Bronchial epithelial cell (primary cell): ENCODE data around the gene MLLT6. TPM values are rescaled to one million over a fixed set of nuclear protein-coding genes. Genes with fewer than 3 reads are reported as not detected.

ENCODE experiments used
- DNase-seq: peaks from one replicate; pipeline ENCODE4 v3.0.0-alpha.2; 2010; ENCODE audit warnings: low read depth
- FAIRE-seq: peaks from 2 replicates; lab custom pipeline; 2011; peaks lifted over from hg19 to GRCh38; lab: Jason Lieb, UNC
- H3K27me3 ChIP-seq: 2 replicates; pipeline ENCODE4 v1.5.1; 2011; ENCODE audit warnings: low read length; ENCODE audit not compliant: control insufficient read depth, insufficient read depth
- H3K36me3 ChIP-seq: 2 replicates; pipeline ENCODE4 v1.5.1; 2011; ENCODE audit warnings: low read length; ENCODE audit not compliant: control insufficient read depth, insufficient read depth
- H3K4me3 ChIP-seq: 2 replicates; pipeline ENCODE4 v1.5.1; 2011; ENCODE audit warnings: mild to moderate bottlenecking, low read depth, low read length, control low read depth
- total RNA-seq: library from RNA; depleted of rRNA; stranded (reverse); fragments of >200 nt; gene quantifications from 2 replicates; pipeline ENCODE4 v1.2.1, GENCODE V29; 2014
- TF ChIP-seq, protein P1 (sequence below): IDR thresholded peaks from 2 replicates; pipeline ENCODE4 v1.5.1; 2011; ENCODE audit warnings: mild to moderate bottlenecking, moderate library complexity, low read length, control low read depth, inconsistent platforms; ENCODE audit not compliant: insufficient read depth, severe bottlenecking

Gene MLLT6
- total RNA-seq, 1 donor from 2014 or later = 10.8 TPM

DNA sequence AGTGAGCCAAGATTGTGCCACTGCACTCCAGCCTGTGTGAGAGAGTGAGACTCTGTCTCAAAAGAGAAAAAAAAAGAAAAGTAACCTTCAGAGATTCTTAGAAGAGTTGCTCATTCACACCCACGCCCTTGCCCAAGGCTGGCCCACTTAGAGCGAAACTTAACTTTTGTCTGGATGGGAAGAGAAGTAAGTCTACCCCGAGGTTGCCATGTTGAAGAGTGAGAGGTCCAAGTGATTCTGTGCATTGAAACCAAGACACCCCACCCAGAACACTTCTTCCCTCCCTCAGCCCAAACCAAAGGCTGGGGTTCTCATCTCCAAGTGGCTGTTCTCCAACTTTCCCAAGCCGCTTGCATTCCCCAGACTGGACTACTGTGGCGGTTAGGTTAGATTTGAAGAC, 22.7 kb downstream of the MLLT6 start:
- no peak for DNase-seq
- TF ChIP-seq, protein P1, sequence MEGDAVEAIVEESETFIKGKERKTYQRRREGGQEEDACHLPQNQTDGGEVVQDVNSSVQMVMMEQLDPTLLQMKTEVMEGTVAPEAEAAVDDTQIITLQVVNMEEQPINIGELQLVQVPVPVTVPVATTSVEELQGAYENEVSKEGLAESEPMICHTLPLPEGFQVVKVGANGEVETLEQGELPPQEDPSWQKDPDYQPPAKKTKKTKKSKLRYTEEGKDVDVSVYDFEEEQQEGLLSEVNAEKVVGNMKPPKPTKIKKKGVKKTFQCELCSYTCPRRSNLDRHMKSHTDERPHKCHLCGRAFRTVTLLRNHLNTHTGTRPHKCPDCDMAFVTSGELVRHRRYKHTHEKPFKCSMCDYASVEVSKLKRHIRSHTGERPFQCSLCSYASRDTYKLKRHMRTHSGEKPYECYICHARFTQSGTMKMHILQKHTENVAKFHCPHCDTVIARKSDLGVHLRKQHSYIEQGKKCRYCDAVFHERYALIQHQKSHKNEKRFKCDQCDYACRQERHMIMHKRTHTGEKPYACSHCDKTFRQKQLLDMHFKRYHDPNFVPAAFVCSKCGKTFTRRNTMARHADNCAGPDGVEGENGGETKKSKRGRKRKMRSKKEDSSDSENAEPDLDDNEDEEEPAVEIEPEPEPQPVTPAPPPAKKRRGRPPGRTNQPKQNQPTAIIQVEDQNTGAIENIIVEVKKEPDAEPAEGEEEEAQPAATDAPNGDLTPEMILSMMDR = no peak
- no peak overlapping the region for H3K4me3 ChIP-seq
- peaks cover 4% of the 10 kb centered on the region for H3K36me3 ChIP-seq
- no peaks in the 10 kb centered on the region for H3K27me3 ChIP-seq
- FAIRE-seq = no peak

DNA sequence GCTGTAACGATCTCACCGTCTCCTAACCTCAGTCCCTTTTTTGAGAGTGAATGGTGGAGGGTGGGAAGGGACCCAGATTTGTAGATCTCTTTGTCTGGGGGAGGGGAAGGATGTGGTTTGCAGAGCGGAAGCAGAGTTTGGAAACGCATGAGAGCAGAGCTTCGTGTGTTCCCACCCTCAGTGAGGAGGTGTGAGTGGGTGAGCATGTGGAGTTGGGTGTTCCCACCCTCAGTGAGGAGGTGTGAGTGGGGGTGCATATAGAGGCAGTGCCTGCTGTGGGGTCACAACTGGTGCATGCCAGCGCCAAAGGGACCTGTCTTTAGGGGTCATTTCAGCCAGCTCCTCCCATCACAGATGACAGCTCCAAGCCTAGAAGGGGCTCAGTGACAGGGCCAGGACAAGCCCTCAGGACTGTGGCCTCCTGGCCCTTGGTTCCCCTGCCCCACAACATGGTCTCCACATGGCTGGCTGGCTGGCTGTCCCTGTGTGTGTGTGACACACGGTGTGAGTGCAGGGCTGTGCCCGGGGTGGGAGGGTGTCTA, 23.3 kb downstream of the MLLT6 start:
- Histone ChIP-seq H3K36me3 (peaks cover 6% of the 10 kb centered on the region), H3K27me3 (no peaks in the 10 kb centered on the region)

DNA sequence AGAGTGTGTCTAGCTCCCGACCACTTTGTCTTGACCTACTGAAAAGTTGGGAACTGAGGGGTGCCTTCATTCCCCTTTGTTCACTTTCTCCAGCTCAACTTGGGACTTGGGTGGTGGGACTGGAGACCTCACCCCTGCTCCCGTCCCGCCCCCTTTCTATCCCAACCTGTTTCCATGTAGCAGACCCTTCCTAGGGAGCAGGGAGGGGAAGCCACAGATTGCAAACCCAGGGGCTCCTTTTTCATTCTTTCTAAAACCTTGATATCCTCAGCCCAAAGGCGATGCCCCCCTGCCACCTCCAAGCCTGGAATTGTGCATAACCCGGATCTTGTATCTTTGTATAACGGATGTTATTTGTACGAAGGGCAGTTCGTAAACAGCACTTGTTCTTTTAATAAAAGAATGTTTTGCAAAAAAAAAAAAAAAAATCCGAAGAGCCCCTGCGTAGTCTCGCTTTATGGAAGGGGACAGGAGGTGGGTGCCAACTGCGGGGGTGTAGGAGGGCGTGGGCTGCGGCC, 24.4 kb downstream of the MLLT6 start:
- Histone ChIP-seq H3K27me3 (no peaks in the 10 kb centered on the region), H3K36me3 (peaks cover 9% of the 10 kb centered on the region), H3K4me3 (peak overlapping the region; percentile 86)
- no peak for DNase-seq
- TF ChIP-seq, protein P1 = no peak
- FAIRE-seq = no peak

More for the DNA sequence above, 23.3 kb downstream of the MLLT6 start:
- DNase-seq (no peak), FAIRE-seq (no peak)
- TF ChIP-seq, protein P1 = no peak
- H3K4me3 ChIP-seq = no peak overlapping the region

DNA sequence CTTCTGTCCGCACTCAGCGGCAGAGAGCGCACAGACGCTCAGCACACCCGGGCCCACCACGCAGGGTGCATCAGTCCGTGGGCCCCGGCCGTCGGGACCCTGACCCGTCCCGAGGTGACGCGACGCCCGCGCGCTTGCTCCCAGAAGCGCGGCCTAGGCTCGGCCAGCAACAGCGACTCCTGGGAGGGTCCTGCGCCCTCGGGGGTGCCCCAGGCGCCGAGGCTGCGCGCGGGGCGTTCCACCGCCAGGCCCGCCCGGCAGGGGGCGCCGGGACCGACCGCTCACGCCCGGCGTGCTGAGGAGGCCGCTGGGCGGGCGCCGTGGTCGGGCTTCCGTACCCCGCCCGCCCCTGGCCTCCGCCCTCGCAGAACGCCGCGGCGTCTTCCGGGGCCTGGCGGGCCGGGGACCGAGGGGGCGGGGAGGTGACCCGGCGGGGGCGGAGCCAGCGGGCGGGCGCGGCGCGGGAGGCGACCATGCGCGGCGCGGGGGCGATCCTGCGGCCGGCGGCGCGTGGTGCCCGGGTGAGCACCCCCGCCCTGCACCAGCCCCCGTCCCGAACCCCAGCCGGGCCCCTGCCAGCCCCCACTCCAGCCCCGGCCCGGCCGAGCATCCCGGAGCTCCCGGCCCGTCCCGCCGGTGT, 24.9 kb downstream of the MLLT6 start, which contains the start of gene CISD3:
TSS of gene CISD3 (plus strand) at position 456 of the 640 bp plus-strand sequence. CDS start at position 474, 18 bp downstream.
- peak; percentile 60 for DNase-seq
- no peaks in the 10 kb centered on the region for H3K27me3 ChIP-seq
- TF ChIP-seq, protein P1 = peak; percentile 44
- H3K36me3 ChIP-seq = peaks cover 9% of the 10 kb centered on the region
- FAIRE-seq = no peak
- H3K4me3 ChIP-seq = peak within 1 kb of the TSS; percentile 86

DNA sequence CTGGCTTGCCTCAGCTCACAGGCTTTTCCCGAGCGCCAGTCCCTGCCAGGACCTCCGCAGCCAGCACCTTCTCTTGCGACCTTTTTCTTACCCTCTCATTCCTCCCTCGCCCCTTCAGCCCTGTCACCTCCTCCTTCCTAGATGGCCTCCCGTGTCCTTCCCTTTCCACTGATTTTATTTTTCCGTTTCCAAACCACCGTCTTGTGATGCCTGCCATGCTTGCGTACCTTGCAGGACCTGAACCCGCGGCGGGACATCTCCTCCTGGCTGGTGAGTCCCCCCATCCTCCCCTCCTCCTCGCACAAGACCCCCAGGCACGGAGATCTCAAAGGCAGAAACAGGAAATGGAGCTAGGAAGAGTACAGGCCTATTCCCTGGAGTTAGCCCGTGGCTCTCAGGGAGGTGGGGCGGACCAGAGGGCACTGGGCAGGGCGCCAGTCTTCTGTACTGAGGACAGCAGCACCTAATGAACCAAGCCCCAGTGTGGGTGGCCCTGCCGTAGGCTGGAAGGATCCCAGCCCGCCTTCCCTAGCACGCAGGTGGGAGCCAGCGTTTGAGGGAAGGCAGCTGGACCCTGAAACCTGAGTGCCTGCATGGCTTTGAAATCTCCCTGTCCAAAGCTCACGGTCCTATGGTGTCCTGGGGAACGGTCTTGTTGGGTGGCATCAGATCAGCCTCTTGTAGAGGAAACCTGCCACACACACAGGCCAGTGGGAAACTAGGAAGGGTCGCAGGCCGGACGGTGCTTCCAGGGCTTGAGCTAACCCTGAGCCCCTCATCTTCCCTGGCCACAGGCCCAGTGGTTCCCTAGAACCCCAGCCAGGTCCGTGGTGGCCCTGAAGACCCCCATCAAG, 25.7 kb downstream of the MLLT6 start:
- TF ChIP-seq, protein P1 = no peak
- peak; percentile 46 for DNase-seq
- peak overlapping the region; percentile 86 for H3K4me3 ChIP-seq
- FAIRE-seq = no peak
- H3K36me3 ChIP-seq = peaks cover 11% of the 10 kb centered on the region
- no peaks in the 10 kb centered on the region for H3K27me3 ChIP-seq
